ENCODE results near the gene DECR2. TPM values are rescaled to one million over a fixed set of nuclear protein-coding genes. Genes with fewer than 3 reads are reported as not detected.
"Not testable (repeated sequence)": the region's sequence is repeated elsewhere in the genome, so short reads cannot be mapped to it uniquely, and the experiment has no call there.

DECR2 gene
- total and polyA plus RNA-seq, 11 donors: 6.9 to 20.6 (median 12.2) TPM

DNA sequence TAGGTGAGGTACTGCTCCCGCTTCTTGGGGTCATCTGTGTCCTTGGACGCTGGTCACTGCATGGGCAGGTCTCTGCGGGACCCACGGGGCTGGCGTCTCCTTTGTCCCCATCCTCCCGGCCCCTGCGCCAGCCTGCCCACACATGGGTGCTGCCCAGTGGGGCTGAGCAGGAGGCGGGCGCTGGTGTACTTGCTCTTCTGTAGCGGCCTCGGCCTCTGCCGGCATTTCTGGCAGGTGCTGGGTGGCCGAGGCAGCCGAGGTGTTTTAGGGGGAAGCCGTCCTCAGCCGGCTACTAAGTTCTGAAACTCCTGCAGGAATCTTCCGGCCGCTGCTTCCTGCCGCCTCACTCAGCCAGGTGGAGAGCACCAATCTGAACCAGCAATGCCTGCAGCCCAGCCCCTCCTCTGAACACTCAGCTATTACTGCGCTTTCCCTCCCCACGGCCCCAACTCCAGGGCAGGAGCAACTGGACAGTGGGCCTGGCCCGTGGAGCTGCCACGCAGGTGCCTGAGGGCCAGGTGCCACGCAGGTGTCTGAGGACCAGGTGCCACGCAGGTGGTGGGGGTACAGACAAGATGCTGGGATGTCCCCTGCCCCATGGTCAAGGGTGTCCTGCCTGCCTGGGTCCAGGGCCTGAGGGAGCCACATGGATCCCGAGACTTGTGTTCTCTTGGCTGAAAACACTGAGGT, 10.0 kb downstream of the DECR2 start:
- WGBS, 4 donors: 95 to 97% (median 96%) methylated on average over 20 to 26 of the region's 26 CpGs
- Histone ChIP-seq H3K4me1 (no peaks in the 10 kb centered on the region), H3K4me3 (no peak overlapping the region), H3K27ac (no peak overlapping the region), H3K27me3 (no peaks in the 10 kb centered on the region), H3K36me3 (peaks cover 0 to 19% (median 0%) of the 10 kb centered on the region in 9 donors), H3K9me3 (no peaks in the 10 kb centered on the region)
- peak in 1 of 4 donors; percentile 22 for ATAC-seq
- no peak for DNase-seq
- intact Hi-C loops (cut with DNase I): no loop called here
- no peak for TF ChIP-seq POLR2A (IDR thresholded peaks at IDR 0.05)
- TF ChIP-seq, protein P1, sequence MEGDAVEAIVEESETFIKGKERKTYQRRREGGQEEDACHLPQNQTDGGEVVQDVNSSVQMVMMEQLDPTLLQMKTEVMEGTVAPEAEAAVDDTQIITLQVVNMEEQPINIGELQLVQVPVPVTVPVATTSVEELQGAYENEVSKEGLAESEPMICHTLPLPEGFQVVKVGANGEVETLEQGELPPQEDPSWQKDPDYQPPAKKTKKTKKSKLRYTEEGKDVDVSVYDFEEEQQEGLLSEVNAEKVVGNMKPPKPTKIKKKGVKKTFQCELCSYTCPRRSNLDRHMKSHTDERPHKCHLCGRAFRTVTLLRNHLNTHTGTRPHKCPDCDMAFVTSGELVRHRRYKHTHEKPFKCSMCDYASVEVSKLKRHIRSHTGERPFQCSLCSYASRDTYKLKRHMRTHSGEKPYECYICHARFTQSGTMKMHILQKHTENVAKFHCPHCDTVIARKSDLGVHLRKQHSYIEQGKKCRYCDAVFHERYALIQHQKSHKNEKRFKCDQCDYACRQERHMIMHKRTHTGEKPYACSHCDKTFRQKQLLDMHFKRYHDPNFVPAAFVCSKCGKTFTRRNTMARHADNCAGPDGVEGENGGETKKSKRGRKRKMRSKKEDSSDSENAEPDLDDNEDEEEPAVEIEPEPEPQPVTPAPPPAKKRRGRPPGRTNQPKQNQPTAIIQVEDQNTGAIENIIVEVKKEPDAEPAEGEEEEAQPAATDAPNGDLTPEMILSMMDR (IDR thresholded peaks at IDR 0.05): no peak

DNA sequence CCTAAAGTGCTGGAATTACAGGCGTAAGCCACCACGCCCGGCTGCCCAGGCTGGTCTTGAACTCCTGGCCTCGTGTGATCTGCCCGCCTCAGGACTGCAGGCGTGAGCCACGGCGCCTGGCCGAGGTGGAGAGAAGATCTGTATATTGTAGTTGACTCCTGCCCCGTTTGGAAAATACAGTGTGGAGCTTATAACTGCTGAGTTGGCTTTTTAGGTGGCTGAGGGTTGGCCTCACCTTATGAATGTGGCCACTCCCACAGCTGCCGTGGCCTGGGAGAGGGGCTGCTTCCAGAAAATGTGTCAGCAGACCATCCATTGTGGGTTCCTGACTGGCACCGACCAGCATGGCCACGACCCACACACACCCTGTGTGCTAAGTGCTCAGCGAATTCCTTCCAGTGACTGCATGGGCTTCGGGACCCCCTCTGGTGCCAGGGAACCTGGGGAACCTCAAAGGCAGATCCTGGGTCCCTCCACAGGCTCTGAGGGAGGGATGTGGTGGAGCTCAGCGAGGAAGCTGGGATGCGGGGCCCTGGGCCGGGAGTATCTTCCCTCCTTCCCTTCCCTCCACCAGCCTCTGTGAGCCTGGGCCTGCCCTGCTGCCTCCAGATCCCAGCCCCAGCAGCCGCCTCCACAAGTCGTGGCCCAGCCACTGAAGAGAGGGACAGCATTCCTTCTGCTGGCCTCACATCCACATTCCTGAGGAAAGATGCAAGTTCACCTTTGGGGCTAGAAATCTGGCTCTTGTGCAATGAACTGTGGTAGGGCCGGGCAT, 12.9 kb downstream of the DECR2 start:
- Histone ChIP-seq H3K27ac (no peak overlapping the region), H3K4me3 (no peak overlapping the region), H3K4me1 (no peaks in the 10 kb centered on the region), H3K27me3 (no peaks in the 10 kb centered on the region), H3K9me3 (no peaks in the 10 kb centered on the region), H3K36me3 (peaks cover 0 to 19% (median 0%) of the 10 kb centered on the region in 9 donors)
- DNase-seq (no peak), ATAC-seq (no peak)
- WGBS, 4 donors: 90 to 97% (median 94%) methylated on average over 15 to 21 of the region's 21 CpGs
- intact Hi-C loops (cut with DNase I): no loop called here
- TF ChIP-seq, protein P1 (IDR thresholded peaks at IDR 0.05): no peak
- no peak for TF ChIP-seq POLR2A (IDR thresholded peaks at IDR 0.05)

DNA sequence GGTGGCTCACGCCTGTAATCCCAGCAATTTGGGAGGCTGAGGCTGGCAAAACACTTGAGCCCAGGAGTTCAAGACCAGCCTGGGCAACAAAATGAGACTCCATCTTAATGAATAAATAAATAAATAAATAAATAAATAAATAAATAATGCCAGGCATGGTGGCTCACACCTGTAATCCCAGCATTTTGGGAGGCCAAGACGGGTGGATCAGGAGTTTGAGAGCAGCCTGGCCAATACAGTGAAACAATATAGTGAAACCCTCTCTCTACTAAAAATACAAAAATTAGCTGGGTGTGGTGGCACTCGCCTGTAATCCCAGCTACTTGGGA, 13.4 kb downstream of the DECR2 start:
- H3K9me3 ChIP-seq; DNase-seq; H3K4me3 ChIP-seq; H3K27me3 ChIP-seq; ATAC-seq; H3K4me1 ChIP-seq; intact Hi-C loops (cut with DNase I); H3K27ac ChIP-seq: not testable (repeated sequence)
- WGBS, 4 donors: 92 to 96% (median 95%) methylated on average over 3 of the region's 3 CpGs
- peaks cover 0 to 18% (median 0%) of the 10 kb centered on the region in 9 donors for H3K36me3 ChIP-seq

DNA sequence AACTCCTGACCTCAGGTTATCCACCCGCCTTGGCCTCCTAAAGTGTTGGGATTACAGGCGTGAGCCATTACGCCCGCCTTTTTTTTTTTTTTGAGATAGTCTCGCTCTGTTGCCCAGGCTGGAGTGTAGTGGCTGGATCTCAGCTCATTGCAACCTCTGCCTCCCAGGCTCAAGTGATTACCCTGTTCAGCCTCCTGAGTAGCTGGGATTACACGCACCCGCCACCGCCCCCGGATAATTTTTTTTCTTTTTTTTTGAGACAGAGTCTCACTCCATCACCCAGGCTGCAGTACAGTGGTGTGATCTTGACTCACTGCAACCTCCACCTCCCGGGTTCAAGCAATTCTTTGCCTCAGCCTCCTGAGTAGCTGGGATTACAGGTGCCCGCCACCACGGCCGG, 20.5 kb downstream of the DECR2 start:
- not testable (repeated sequence) for H3K9me3 ChIP-seq, ATAC-seq, H3K27ac ChIP-seq, H3K36me3 ChIP-seq, H3K27me3 ChIP-seq, H3K4me3 ChIP-seq, DNase-seq
- intact Hi-C loops (cut with DNase I): loop anchor here in 1 of 10 donors (10.0 kb wide), 2 partner anchors 103 to 243 kb away; partner anchors contain the start of genes CAPN15 and RHOT2
- H3K4me1 ChIP-seq: peaks cover 0 to 31% (median 21%) of the 10 kb centered on the region in 12 donors
- WGBS, 4 donors: 93 to 95% (median 94%) methylated on average over 13 of the region's 13 CpGs

DNA sequence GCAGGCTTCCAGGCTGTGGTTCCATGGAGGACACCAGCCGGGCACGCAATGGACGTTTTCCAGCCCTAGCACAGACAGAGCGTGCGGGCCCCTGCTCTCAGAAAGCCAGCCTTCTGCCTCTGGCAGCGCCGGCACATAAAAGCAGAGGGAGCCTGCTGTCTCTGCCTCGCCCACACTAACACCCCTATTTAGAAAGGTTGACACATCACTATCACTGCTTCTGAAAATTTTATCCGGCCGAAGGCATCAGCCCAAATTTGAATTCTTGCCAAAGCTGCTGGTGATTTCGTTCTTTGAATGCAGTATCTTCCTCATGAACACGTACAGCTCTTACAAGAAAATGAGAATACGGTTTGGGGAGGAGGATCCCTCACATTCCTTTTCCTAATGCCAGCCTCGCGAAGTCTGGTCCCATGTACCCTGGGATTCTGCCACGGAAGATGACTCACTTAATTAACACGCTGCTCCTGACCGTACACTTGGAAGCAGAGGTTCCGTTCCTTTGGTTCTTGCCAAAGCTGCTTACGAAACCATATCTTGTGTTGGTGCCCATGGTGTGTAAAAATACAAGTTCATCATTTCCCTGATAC, 22.4 kb downstream of the DECR2 start:
- Histone ChIP-seq H3K27ac (peak overlapping the region; percentile 83 to 99 (median 96)), H3K4me1 (peaks cover 0 to 44% (median 27%) of the 10 kb centered on the region in 12 donors), H3K27me3 (no peaks in the 10 kb centered on the region), H3K9me3 (no peaks in the 10 kb centered on the region), H3K36me3 (no peaks in the 10 kb centered on the region), H3K4me3 (peak overlapping the region in 11 of 12 donors; percentile 44 to 86 (median 75))
- TF ChIP-seq, protein P1 (IDR thresholded peaks at IDR 0.05): no peak
- TF ChIP-seq POLR2A (IDR thresholded peaks at IDR 0.05): no peak
- WGBS, 4 donors: 26 to 35% (median 30%) methylated on average over 20 of the region's 20 CpGs
- intact Hi-C loops (cut with DNase I): loop anchor here in 2 of 10 donors (2.0 to 10.0 kb wide), 3 partner anchors 21 to 241 kb away; partner anchors contain the start of genes CAPN15 (in 1 of the 2) and RHOT2 (in 1 of the 2)
- ATAC-seq (peak; percentile 76 to 90 (median 85)), DNase-seq (peak in 4 of 5 donors; percentile 75 to 82 (median 78))
